ENCODE measurements around the gene CPM.
A peak's percentile ranks its signal among the peaks of the same experiment; 100 is the strongest.
"Not testable (repeated sequence)": the region's sequence is repeated elsewhere in the genome, so short reads cannot be mapped to it uniquely, and the experiment has no call there.

The CPM gene

DNA sequence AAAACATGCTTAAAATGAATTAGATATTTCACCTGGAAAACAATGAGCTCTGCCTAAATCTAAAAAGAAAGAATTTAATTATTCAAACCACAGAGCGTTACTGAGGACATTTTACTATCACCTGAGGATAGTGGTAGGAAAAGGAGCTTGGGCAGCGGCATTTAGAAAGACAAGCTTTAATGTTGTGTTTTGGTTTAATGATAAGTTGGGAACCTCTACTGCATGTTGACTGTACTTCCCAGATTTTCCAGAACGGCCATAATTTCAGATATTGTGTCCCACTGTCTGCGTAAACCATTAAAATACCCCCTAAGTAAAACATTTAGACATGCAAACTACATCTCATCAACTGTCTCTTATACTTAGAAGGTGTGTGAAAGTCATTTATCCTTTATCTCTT lies 55.4 kb downstream of the CPM start:
- DNase-seq (no peak), ATAC-seq (no peak)

DNA sequence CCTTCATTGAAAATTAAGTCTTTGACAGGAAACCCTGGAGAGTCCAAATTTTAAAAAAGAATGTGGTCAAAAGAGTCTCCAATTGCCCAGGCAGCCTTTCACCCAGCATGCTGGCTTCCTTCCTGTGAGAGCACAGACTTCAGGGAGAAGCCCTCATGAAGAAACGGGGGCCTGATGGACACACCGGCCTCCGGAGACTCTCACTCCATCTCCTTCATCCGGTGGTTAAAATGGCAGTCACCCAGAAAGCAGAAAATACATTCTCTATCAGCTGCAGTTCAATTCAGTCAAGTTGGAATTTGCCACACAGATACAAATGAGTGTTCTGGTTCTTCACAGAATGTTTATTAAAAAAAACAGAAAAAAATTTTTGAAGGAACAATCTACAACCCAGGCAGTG lies 56.5 kb downstream of the CPM start:
- DNase-seq: no peak
- no peak for ATAC-seq

- ATAC-seq: no peak
- DNase-seq: no peak
Observed at GRCh38 chr12:68873316-68873715, 59.7 kb downstream of the CPM start.

GRCh38 chr12:68871921-68872320 lies 61.0 kb downstream of the CPM start:
- peak; percentile 13 for DNase-seq

DNA sequence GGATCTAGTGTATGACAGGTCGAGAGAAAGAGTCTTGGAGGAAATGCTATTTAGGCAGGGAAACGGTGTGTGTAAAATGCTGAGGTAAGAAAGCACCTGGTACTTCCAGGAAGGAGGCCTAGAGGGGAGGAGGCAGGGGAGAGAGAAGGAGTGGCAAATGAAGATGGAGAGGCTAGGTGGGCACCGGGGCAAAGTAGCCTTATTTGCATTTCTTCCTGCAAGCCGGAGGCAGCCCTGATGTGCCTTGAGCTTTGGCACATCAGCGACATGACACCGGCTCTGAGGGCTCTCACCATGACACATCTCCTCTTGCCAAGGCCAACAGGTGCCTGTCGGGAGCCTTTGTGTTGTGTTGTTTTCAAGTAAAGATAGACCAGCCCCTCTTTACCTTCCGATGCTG lies 61.6 kb downstream of the CPM start:
- ATAC-seq (no peak), DNase-seq (no peak)

More at GRCh38 chr12:68871921-68872320, 61.0 kb downstream of the CPM start:
- ATAC-seq: no peak

DNA sequence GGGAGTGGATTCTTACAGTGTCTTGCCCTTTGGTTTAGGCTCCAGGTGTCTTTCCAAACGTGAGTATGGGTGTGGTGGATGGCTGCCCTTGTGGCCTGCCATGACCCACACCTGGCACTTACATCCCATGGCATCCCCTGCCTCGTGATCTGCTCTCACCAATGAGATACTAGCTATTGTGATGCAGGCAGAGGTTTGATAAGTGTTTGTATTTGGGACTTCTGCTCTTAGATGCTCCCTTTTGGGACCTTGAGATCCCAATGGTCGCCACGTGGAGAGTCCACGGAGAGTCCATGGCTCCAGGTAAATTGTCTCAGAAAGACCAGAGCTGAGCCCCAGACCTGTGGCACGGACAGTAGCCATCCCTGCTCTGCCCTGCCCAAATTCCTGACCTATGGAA lies 62.5 kb downstream of the CPM start:
- no peak for ATAC-seq
- DNase-seq: no peak

GRCh38 chr12:68870011-68870410 lies 63.0 kb downstream of the CPM start:
- ATAC-seq (no peak), DNase-seq (no peak)

DNA sequence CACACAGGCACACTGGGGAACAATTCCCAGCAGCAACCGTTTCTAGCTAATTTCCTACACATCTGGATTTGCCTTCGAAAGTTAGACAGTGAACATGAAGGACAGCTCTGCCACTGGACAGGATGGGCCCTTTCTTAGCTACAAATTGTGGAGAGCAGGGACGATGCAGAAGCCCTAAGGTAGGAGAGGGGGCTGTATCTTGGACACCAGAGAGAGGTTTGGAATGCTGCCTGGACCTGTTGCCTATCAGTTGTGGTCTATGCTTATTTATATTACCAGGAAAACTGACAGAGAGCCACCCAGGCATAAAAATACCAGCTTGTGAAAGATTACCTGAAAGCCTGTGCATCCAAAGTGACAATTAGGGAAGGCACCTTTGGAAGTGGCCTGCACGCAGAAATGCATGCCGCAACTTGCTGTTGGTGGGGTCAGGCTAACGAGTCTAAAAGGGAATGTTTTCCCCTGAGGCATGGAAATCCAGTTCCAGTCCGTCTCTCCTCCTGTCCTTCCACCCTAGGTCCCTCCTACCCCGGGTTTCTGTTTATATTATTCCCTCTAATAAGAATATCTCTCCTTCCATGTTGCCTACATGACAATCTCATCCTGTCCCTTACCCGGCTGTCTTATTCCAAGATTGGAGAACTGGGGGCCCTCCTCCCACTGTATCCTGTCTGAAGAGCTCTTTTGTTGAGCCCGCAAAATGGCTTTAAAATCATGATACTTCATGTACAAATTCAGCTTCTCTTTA lies 64.8 kb downstream of the CPM start:
- ATAC-seq (no peak), DNase-seq (no peak)

DNA sequence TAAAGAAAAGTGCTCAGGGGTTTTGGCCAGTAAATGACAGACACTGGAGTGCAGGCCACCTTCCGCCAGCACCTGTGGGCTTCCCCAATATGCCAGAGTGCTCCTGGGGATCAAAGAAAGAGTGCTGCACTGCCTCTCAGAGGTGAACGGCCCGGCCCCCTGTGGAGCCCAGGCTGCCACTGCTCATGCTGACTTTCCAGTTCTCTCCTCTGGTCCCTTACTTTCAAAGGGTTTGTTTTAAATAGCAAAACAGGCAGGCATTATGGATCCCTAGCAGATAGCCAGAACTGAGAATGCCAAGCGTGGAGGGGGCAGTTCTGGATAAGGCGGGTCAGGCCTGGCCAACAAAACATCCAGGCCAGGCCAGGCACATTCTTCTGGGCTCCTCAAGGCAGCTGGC lies 65.4 kb downstream of the CPM start:
- DNase-seq: no peak
- no peak for ATAC-seq

DNA sequence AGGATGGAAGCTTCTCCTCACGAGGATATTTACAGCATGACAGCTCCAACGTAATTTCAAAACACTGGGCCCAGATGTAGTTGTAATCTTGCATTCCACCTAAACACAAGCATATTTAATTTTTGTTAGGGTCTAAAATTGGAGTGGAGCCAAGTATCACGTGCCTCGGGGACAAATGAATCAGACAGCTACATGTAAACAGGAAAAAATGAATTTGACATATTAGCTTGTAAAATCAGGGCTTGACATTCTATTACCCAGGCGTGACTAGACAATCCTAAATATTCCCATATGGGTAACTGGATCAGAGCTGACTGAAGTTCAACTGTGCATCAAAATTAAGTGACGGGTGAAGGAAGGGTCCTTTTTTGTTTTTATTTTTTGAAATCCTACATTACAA lies 66.0 kb downstream of the CPM start:
- DNase-seq: no peak
- ATAC-seq: no peak

DNA sequence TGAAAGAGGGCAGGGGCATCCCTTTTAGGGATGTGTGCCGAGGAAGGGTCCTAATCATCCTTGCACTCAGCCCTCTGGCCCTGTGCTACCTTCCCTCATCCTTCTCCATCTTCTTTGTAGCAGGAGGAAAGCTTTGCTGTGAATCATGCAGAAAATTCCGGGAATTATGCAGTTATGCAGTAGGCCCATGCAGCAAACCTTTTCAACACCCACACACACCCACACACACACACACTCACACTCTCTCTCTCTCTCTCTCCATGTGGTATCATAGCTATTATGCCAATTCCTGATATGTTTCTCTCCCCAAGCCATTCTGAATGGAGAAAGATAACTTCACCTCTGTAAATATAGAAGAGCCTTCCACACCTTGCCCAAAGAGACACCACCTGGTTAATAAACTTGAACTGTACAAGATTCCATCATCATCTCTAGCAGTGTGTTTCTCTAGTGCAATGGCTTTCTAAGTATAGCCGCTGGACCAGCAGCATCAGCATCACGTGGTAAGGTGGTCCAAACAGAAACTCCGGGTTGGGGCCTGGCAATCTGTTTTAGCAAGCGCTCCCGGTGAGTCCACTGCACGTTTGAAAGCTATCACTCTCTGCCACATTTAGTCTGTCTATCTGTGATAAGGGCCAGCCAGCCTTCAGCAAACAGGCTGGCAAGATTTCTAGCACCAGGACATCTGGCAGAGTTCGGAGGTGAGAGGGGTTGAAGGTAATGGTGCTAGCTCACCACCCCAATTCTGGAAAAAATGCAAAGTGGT lies 67.4 kb downstream of the CPM start:
- no peak for DNase-seq
- no peak for ATAC-seq

DNA sequence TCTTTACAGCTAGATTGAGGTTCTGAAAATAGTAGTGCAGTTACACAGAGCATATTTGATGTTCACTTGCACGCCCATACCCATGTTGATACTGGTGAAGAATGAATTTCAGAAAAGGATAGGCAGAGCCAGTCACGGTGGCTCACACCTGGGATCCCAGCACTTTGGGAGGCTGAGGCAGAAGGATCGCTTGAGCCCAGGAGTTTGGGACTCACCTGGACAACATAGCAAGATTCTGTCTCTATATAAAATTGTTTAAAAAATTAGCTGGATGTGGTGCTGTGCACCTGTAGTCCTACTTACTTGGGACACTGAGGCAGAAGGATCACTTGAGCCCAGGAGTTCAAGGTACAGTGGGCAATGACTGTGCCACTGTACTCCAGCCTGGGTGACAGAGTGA lies 68.4 kb downstream of the CPM start:
- DNase-seq: no peak
- ATAC-seq: no peak

DNA sequence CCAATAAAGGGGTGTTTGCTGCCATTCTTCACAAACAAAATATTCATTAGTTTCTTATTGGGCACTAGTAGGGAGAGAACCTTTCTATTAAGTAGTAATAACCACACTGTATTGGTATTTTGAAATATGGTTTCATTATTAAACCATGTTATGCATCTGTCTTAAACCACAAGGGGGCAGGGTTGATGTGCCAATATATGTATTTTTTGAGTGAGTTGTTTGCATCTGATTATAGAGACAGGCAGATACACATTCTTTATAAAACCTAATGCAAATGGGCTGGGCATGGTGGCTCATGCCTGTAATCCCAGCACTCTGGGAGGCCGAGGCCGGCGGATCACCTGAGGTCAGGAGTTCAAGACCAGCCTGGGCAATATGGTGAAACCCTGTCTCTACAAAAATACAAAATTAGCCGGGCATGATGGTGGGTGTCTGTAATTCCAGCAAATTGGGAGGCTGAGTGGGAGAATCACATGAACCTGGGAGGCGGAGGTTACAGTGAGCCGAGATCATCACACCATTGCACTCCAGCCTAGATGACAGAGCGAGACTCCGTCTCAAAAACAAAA lies 69.0 kb downstream of the CPM start:
- ATAC-seq, DNase-seq: not testable (repeated sequence)

- DNase-seq (no peak), ATAC-seq (no peak)
Observed at GRCh38 chr12:68863109-68863770, 69.7 kb downstream of the CPM start.

DNA sequence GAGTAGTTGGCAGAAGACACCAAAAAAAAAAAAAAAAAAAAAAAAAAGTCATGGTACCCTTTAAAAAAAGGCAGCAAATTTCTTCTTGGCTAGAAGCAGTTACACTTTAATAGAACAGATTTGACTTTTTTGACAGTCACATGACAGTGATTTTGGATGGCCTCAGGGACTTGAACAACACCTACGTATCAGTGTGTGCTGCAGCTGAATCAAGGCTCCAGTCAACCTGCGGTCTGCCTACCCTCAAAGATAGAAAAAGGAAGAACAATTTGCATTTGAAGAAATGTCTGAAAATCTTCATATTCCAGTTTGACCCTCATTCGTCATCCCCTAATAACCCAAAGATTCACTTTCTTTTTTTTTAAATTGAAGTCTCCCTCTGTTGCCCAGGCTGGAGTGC lies 71.1 kb downstream of the CPM start:
- DNase-seq: no peak
- no peak for ATAC-seq

- no peak for DNase-seq
- ATAC-seq: no peak
Observed at GRCh38 chr12:68856510-68856909, 76.5 kb downstream of the CPM start.

- ATAC-seq: no peak
- no peak for DNase-seq
Observed at GRCh38 chr12:68855771-68856170, 77.2 kb downstream of the CPM start.

- ATAC-seq (no peak), DNase-seq (no peak)
Observed at GRCh38 chr12:68855111-68855510, 77.9 kb downstream of the CPM start.

DNA sequence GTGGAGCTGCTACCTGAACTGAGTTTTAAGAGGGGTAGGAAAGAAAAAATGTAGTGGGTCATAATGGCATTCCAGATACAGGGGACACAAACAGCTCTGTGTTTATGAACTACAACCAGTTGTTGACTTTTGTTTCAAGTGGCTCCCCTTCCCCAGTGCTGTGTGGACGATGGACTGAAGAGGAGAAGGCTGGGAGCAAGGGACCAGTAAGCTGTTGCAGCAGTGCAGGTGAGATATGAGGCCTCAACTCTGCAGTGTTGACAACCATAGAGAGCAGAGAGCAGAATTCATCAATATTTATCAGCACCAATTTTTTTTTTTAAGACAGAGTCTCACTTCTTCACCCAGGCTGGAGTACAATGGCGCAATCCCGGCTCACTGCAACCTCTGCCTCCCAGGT lies 78.4 kb downstream of the CPM start:
- ATAC-seq (no peak), DNase-seq (no peak)

GRCh38 chr12:68854078-68854468 lies 78.9 kb downstream of the CPM start:
- no peak for DNase-seq

GRCh38 chr12:68853396-68854077 lies 79.4 kb downstream of the CPM start:
- no peak for DNase-seq
- peak; percentile 78 for ATAC-seq

More at GRCh38 chr12:68854078-68854468, 78.9 kb downstream of the CPM start:
- no peak for ATAC-seq

- DNase-seq (no peak), ATAC-seq (no peak)
Observed at GRCh38 chr12:68851592-68852306, 81.2 kb downstream of the CPM start.

All from stimulated activated naive CD8-positive, alpha-beta T cell treated with anti-CD3 and anti-CD28 coated beads, Interleukin-15, Interleukin-2, amounts not matched to agents 100 U/mL and 50 U/mL, for 24 hours (primary cell).